ENCODE data around the gene SYNPO2. TPM values are rescaled to one million over a fixed set of nuclear protein-coding genes. Genes with fewer than 3 reads are reported as not detected.

The SYNPO2 gene
- total and polyA plus RNA-seq, 2 of the 13 experiments (the other 11 are each of a cell fraction or from before 2014, with no cell fraction given) = not detected

DNA sequence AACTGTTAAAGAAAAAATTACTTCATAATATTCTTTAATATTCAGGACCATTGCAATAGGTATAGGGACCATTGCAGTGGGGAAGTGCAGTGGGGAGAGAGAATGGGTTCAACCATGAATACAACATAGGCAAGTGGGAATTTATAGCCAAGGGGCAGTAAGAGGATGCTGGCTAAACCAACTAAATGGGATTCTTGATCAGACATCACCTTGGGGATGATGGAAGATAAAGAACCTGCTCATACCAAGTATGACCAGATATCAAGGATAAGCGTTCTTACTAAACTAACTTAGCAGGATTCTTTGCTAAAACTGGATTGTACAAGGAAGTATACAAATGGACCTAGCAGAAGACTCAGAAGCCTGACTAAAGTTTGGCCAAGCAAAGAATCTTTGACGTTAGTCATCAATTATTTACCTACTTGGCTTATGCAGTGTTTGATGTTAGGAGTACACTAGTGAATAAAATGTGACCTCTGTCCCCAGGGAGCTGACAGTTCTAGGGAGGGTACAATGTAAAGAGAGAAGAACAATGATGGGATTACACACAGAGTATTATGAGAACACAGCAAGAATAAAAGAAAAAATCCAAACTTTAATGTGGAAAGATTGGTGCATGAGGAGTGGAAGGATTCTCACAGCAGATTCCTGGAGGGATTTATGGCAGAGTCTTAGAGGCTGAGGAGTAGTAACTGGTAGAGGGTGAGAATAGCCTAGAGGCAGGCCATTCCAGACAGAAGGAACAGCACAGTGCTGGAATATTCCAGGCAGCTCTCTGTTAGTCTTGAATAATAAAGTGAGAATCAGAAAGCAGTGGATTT is 192.3 kb downstream of the SYNPO2 start (continued):
- no peak for TF ChIP-seq ZNF550 (CRISPR knock-in tag; IDR thresholded peaks at IDR 0.05; ENCODE audit: borderline replicate concordance)
- TF ChIP-seq, protein P1, sequence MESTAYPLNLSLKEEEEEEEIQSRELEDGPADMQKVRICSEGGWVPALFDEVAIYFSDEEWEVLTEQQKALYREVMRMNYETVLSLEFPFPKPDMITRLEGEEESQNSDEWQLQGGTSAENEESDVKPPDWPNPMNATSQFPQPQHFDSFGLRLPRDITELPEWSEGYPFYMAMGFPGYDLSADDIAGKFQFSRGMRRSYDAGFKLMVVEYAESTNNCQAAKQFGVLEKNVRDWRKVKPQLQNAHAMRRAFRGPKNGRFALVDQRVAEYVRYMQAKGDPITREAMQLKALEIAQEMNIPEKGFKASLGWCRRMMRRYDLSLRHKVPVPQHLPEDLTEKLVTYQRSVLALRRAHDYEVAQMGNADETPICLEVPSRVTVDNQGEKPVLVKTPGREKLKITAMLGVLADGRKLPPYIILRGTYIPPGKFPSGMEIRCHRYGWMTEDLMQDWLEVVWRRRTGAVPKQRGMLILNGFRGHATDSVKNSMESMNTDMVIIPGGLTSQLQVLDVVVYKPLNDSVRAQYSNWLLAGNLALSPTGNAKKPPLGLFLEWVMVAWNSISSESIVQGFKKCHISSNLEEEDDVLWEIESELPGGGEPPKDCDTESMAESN (CRISPR knock-in tag; conservative IDR thresholded peaks at IDR 0.05) = peak; percentile 82
- no peak for TF ChIP-seq ZNF10 (CRISPR knock-in tag; IDR thresholded peaks at IDR 0.05; ENCODE audit: borderline replicate concordance, low read depth)
- peak; percentile 90 for TF ChIP-seq FOSL2 (CRISPR knock-in tag; IDR thresholded peaks at IDR 0.05)
- peak; percentile 84 for TF ChIP-seq PITX1 (CRISPR knock-in tag; IDR thresholded peaks at IDR 0.05)
- TF ChIP-seq SMARCC2 (IDR thresholded peaks at IDR 0.05) = peak; percentile 82; the same call in 1 of the 2 replicates
- TF ChIP-seq RARA (CRISPR knock-in tag; IDR thresholded peaks at IDR 0.05) = peak; percentile 68
- no peak for TF ChIP-seq SATB2 (CRISPR knock-in tag; IDR thresholded peaks at IDR 0.05)
- TF ChIP-seq ISL2 (CRISPR knock-in tag; IDR thresholded peaks at IDR 0.05) = peak; percentile 60; the same call in 1 of the 2 replicates
- TF ChIP-seq, protein P2, sequence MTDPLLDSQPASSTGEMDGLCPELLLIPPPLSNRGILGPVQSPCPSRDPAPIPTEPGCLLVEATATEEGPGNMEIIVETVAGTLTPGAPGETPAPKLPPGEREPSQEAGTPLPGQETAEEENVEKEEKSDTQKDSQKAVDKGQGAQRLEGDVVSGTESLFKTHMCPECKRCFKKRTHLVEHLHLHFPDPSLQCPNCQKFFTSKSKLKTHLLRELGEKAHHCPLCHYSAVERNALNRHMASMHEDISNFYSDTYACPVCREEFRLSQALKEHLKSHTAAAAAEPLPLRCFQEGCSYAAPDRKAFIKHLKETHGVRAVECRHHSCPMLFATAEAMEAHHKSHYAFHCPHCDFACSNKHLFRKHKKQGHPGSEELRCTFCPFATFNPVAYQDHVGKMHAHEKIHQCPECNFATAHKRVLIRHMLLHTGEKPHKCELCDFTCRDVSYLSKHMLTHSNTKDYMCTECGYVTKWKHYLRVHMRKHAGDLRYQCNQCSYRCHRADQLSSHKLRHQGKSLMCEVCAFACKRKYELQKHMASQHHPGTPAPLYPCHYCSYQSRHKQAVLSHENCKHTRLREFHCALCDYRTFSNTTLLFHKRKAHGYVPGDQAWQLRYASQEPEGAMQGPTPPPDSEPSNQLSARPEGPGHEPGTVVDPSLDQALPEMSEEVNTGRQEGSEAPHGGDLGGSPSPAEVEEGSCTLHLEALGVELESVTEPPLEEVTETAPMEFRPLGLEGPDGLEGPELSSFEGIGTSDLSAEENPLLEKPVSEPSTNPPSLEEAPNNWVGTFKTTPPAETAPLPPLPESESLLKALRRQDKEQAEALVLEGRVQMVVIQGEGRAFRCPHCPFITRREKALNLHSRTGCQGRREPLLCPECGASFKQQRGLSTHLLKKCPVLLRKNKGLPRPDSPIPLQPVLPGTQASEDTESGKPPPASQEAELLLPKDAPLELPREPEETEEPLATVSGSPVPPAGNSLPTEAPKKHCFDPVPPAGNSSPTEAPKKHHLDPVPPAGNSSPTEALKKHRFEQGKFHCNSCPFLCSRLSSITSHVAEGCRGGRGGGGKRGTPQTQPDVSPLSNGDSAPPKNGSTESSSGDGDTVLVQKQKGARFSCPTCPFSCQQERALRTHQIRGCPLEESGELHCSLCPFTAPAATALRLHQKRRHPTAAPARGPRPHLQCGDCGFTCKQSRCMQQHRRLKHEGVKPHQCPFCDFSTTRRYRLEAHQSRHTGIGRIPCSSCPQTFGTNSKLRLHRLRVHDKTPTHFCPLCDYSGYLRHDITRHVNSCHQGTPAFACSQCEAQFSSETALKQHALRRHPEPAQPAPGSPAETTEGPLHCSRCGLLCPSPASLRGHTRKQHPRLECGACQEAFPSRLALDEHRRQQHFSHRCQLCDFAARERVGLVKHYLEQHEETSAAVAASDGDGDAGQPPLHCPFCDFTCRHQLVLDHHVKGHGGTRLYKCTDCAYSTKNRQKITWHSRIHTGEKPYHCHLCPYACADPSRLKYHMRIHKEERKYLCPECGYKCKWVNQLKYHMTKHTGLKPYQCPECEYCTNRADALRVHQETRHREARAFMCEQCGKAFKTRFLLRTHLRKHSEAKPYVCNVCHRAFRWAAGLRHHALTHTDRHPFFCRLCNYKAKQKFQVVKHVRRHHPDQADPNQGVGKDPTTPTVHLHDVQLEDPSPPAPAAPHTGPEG (CRISPR knock-in tag; IDR thresholded peaks at IDR 0.05) = no peak
- TF ChIP-seq, protein P3, sequence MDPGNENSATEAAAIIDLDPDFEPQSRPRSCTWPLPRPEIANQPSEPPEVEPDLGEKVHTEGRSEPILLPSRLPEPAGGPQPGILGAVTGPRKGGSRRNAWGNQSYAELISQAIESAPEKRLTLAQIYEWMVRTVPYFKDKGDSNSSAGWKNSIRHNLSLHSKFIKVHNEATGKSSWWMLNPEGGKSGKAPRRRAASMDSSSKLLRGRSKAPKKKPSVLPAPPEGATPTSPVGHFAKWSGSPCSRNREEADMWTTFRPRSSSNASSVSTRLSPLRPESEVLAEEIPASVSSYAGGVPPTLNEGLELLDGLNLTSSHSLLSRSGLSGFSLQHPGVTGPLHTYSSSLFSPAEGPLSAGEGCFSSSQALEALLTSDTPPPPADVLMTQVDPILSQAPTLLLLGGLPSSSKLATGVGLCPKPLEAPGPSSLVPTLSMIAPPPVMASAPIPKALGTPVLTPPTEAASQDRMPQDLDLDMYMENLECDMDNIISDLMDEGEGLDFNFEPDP (CRISPR knock-in tag; conservative IDR thresholded peaks at IDR 0.05) = no peak
- TF ChIP-seq FOXM1 (CRISPR knock-in tag; IDR thresholded peaks at IDR 0.05) = no peak
- no peak for TF ChIP-seq GZF1 (CRISPR knock-in tag; IDR thresholded peaks at IDR 0.05)
- TF ChIP-seq SOX6 (IDR thresholded peaks at IDR 0.05) = no peak
- peak; percentile 95 for TF ChIP-seq SOX6 (CRISPR knock-in tag; IDR thresholded peaks at IDR 0.05)
- TF ChIP-seq CAMTA2 (CRISPR knock-in tag; IDR thresholded peaks at IDR 0.05; ENCODE audit: borderline replicate concordance) = no peak
- TF ChIP-seq ZNF790 (CRISPR knock-in tag; IDR thresholded peaks at IDR 0.05; ENCODE audit: borderline replicate concordance) = no peak
- no peak for TF ChIP-seq POLR2G (IDR thresholded peaks at IDR 0.05; ENCODE audit: low read depth, low read length)
- no peak for TF ChIP-seq HOXA7 (CRISPR knock-in tag; IDR thresholded peaks at IDR 0.05)
- TF ChIP-seq SNAPC5 (CRISPR knock-in tag; IDR thresholded peaks at IDR 0.05; ENCODE audit: borderline replicate concordance) = no peak
- TF ChIP-seq NFE2L2 (IDR thresholded peaks at IDR 0.05; ENCODE audit: low read length) = no peak
- TF ChIP-seq ZSCAN25 (CRISPR knock-in tag; IDR thresholded peaks at IDR 0.05) = no peak

Data from HepG2 (cell line).